Naive thymus-derived CD4-positive, alpha-beta T cell (primary cell): ENCODE results near the gene PIGN. TPM values are rescaled to one million over a fixed set of nuclear protein-coding genes. Genes with fewer than 3 reads are reported as not detected.

Source experiments
- ATAC-seq: fragments of 150-1000 bp; cut with Tn5 transposase; 2 replicates; pipeline ENCODE4 v1.10.0; 2021; ENCODE audit warnings: mild to moderate bottlenecking, moderate library complexity
- CTCF ChIA-PET: fragments of 350-600 bp; sonication (Branson Sonifier 250); formaldehyde crosslinking; loops from one replicate; lab custom pipeline; 2021; ENCODE audit warnings: antibody characterized with exemption; lab: Charles Lee
- POLR2A ChIA-PET: fragments of 350-600 bp; sonication (Branson Sonifier 250); formaldehyde crosslinking; loops from one replicate; lab custom pipeline; 2021; ENCODE audit warnings: antibody characterized with exemption, inconsistent platforms; lab: Charles Lee
- DNase-seq, 9 donors: peaks; one replicate each; pipeline versions ENCODE4 v3.0.0 to v3.0.0-alpha.2; 2020 to 2022; ENCODE audit warnings: mixed read lengths in 1 of 9
- H3K27ac ChIP-seq: one replicate; pipeline ENCODE4 v1.7.0; 2013; ENCODE audit warnings: mild to moderate bottlenecking, low read depth, low read length, moderate library complexity
- H3K27me3 ChIP-seq, 2 donors: one replicate each; pipeline ENCODE4 v1.7.0; 2013; ENCODE audit warnings: low read length in 2 of 2, mild to moderate bottlenecking in 2 of 2, moderate library complexity in 2 of 2; ENCODE audit not compliant: control insufficient read depth in 2 of 2, insufficient read depth in 2 of 2
- H3K36me3 ChIP-seq, 3 experiments: 1 replicate in 2 of 3; 2 replicates in 1 of 3; pipeline ENCODE4 v1.7.0; 2013; ENCODE audit warnings: low read length in 3 of 3, mild to moderate bottlenecking in 3 of 3, moderate library complexity in 1 of 3; ENCODE audit not compliant: insufficient read depth in 3 of 3, control insufficient read depth in 2 of 3
- H3K4me1 ChIP-seq, 2 donors: one replicate each; pipeline ENCODE4 v1.7.0; 2013; ENCODE audit warnings: low read length in 2 of 2, mild to moderate bottlenecking in 2 of 2, moderate library complexity in 1 of 2; ENCODE audit not compliant: control insufficient read depth in 2 of 2, insufficient read depth in 2 of 2
- H3K4me3 ChIP-seq: 2 replicates; pipeline ENCODE4 v1.7.0; 2013; ENCODE audit warnings: mild to moderate bottlenecking, low read length
- H3K9me3 ChIP-seq, 3 experiments: 1 replicate in 2 of 3; 2 replicates in 1 of 3; pipeline ENCODE4 v1.7.0; 2013; ENCODE audit warnings: low read length in 3 of 3; ENCODE audit not compliant: control insufficient read depth in 2 of 3
- H3K27ac Mint-ChIP-seq, 9 donors: one replicate each; pipeline ENCODE4 v1.8.0; 2020 to 2022; ENCODE audit warnings: mixed read lengths in 9 of 9, mild to moderate bottlenecking in 8 of 9, moderate library complexity in 5 of 9, inconsistent platforms in 2 of 9
- H3K27me3 Mint-ChIP-seq, 5 donors: one replicate each; pipeline ENCODE4 v1.8.0; 2021 to 2022; ENCODE audit warnings: mixed read lengths in 5 of 5, mild to moderate bottlenecking in 1 of 5
- H3K36me3 Mint-ChIP-seq, 5 donors: one replicate each; pipeline ENCODE4 v1.8.0; 2020 to 2022; ENCODE audit warnings: mixed read lengths in 5 of 5, mild to moderate bottlenecking in 3 of 5, inconsistent platforms in 1 of 5
- H3K4me1 Mint-ChIP-seq, 7 donors: one replicate each; pipeline ENCODE4 v1.8.0; 2020 to 2022; ENCODE audit warnings: mixed read lengths in 7 of 7, mild to moderate bottlenecking in 3 of 7, inconsistent platforms in 1 of 7
- H3K4me3 Mint-ChIP-seq, 10 donors: one replicate each; pipeline ENCODE4 v1.8.0; 2020 to 2022; ENCODE audit warnings: mild to moderate bottlenecking in 10 of 10, mixed read lengths in 10 of 10, moderate library complexity in 6 of 10, inconsistent platforms in 2 of 10
- H3K9me3 Mint-ChIP-seq, 11 donors: one replicate each; pipeline ENCODE4 v1.8.0; 2020 to 2022; ENCODE audit warnings: mixed read lengths in 11 of 11, mild to moderate bottlenecking in 4 of 11, inconsistent platforms in 1 of 11, moderate library complexity in 1 of 11
- intact Hi-C, 2 donors: fragments of 100-400 bp; cut with micrococcal nuclease; formaldehyde crosslinking; loops; one replicate each; pipeline ENCODE4 v1.15.1; 2023
- polyA plus RNA-seq, 2 donors: library from polyadenylated mRNA; unstranded; fragments of 300-500 nt; fragmentation: Illumina TruSeq; gene quantifications; one replicate each; pipeline ENCODE4 v1.2.3, GENCODE V29; 2021
- total RNA-seq, 6 experiments: library from RNA in 5 of 6; stranded (reverse) in 5 of 6; gene quantifications; 1 replicate in 5 of 6; 2 replicates in 1 of 6; pipeline ENCODE4 v1.2.3 and lab custom pipeline; 2021 to 2026

The PIGN gene
- total and polyA plus RNA-seq, 7 experiments from 2014 or later: 15.5 to 29.8 (median 21.4) TPM

DNA sequence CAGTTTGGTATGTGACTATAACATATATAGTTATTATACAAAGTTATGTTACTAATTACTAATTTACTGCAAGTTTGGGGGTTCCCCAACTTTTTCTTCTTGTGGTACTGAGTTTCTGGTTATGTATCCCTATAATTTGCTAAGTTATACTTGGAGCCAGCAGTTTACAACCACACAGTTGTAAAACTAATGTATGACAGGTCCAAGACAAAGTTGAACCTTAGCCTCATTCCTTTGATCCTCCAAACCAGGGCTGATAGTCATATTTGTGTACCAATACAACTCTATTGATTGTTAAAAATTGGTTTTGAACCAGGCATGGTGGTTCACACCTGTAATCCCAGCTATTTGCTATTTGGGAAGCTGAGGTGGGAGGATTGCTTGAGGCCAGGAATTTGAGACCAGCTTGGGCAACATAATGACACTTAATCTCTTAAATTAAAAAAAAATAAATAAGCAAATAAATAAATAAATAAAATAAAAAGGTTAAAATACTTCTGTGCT lies 24.5 kb upstream of the PIGN start:
- CTCF ChIA-PET: no interaction called here
- no peak for ATAC-seq
- H3K4me1 Mint-ChIP-seq: peaks cover 16 to 61% (median 54%) of the 10 kb centered on the region in 7 donors

DNA sequence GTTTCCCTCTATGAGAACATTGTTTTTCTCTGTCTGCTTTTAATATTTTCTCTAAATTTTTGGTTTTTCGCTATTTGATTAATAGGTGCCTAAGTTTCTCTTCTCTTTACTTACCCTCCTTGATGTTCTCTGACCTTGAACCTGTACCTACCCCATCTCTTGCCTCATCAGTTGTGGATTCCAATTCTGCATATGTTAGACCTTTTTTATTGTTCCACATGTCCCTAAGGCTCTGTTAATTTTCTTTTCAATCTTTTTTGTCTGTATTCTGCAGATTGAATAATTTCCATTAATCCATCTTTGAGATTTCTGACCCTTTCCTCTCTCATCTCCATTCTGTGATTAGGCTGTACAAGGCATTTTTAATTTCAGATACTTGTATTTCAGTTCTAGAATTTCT lies 23.3 kb upstream of the PIGN start:
- H3K4me1 ChIP-seq: no peaks in the 10 kb centered on the region
- intact Hi-C loops: no loop called here
- DNase-seq (no peak), ATAC-seq (no peak)
- no peak overlapping the region for H3K27ac Mint-ChIP-seq
- ChIA-PET CTCF (no interaction called here), POLR2A (no interaction called here)
- peak overlapping the region in 1 of 10 donors; percentile 10 for H3K4me3 Mint-ChIP-seq
- H3K9me3 ChIP-seq: no peaks in the 10 kb centered on the region
- no peak overlapping the region for H3K27ac ChIP-seq
- no peaks in the 10 kb centered on the region for H3K27me3 ChIP-seq
- no peaks in the 10 kb centered on the region for H3K27me3 Mint-ChIP-seq
- H3K9me3 Mint-ChIP-seq: peaks cover 0 to 4% (median 0%) of the 10 kb centered on the region in 11 donors
- H3K4me3 ChIP-seq: no peak overlapping the region
- peaks cover 16 to 66% (median 52%) of the 10 kb centered on the region in 7 donors for H3K4me1 Mint-ChIP-seq
- peaks cover 0 to 20% (median 0%) of the 10 kb centered on the region in 3 experiments for H3K36me3 ChIP-seq
- peaks cover 0 to 40% (median 29%) of the 10 kb centered on the region in 5 donors for H3K36me3 Mint-ChIP-seq

More for the DNA sequence above, 24.5 kb upstream of the PIGN start:
- Histone ChIP-seq H3K4me3 (no peak overlapping the region), H3K9me3 (no peaks in the 10 kb centered on the region), H3K27me3 (no peaks in the 10 kb centered on the region), H3K27ac (no peak overlapping the region), H3K36me3 (peaks cover 0 to 22% (median 0%) of the 10 kb centered on the region in 3 experiments), H3K4me1 (no peaks in the 10 kb centered on the region)
- POLR2A ChIA-PET: no interaction called here
- intact Hi-C loops: no loop called here
- Mint-ChIP-seq H3K9me3 (peaks cover 0 to 4% (median 0%) of the 10 kb centered on the region in 11 donors), H3K27ac (no peak overlapping the region), H3K36me3 (peaks cover 2 to 45% (median 30%) of the 10 kb centered on the region in 5 donors), H3K4me3 (no peak overlapping the region), H3K27me3 (no peaks in the 10 kb centered on the region)
- DNase-seq: no peak

DNA sequence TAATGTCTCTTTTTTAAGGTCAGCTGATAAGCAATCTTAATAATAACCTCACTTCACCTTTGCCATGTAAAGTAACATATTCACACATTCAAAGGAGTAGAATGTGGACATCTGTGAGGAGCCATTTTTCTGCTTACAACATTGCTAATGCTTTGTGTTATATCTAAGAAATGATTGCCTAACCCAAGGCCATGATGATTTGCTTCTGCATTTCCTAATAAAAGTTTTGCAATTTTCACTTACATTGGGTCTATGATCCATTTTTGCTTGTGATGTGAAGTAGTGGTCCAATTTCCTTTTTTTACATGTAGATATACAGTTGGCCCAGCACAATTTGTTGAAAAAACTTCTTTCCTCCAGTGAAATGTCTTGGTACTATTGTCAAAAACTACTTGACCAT lies 22.2 kb upstream of the PIGN start:
- Histone ChIP-seq H3K4me1 (no peaks in the 10 kb centered on the region), H3K36me3 (peaks cover 0 to 11% (median 0%) of the 10 kb centered on the region in 3 experiments), H3K27me3 (no peaks in the 10 kb centered on the region), H3K4me3 (no peak overlapping the region), H3K27ac (no peak overlapping the region), H3K9me3 (no peaks in the 10 kb centered on the region)
- intact Hi-C loops: no loop called here
- Mint-ChIP-seq H3K36me3 (peaks cover 0 to 35% (median 27%) of the 10 kb centered on the region in 5 donors), H3K27ac (no peak overlapping the region), H3K9me3 (peaks cover 0 to 4% (median 0%) of the 10 kb centered on the region in 11 donors), H3K4me1 (peaks cover 18 to 68% (median 59%) of the 10 kb centered on the region in 7 donors), H3K27me3 (no peaks in the 10 kb centered on the region), H3K4me3 (no peak overlapping the region)
- CTCF ChIA-PET: no interaction called here
- DNase-seq (no peak), ATAC-seq (peak; percentile 32)
- POLR2A ChIA-PET: no interaction called here

DNA sequence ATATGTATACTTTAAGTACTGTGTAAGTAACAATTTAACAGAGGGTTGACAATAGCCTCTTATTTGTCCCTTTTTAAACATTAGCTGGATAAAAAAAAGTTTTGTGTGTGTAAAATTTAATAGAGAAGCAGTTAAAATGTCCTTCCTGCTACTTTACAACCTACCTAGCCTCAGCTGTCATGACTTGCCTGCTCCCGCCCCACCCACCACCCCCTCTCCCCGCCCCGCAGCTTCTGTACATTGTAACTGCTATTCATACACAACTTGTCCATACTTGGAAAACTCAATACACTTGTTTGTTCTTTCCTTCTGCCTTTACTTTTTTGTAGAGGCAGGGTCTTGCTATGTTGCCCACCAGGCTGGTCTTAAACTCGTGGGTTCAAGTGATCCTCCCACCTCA lies 19.7 kb upstream of the PIGN start:
- Histone ChIP-seq H3K27ac (no peak overlapping the region), H3K9me3 (no peaks in the 10 kb centered on the region), H3K4me3 (no peak overlapping the region), H3K36me3 (no peaks in the 10 kb centered on the region), H3K4me1 (no peaks in the 10 kb centered on the region), H3K27me3 (no peaks in the 10 kb centered on the region)
- POLR2A ChIA-PET: interaction anchor here (0.6 kb wide), 1 partner anchor 14 kb away, joined by 5 read pairs; no protein-coding TSS in a partner anchor
- intact Hi-C loops: loop anchor here in 1 of 2 donors (2.0 kb wide), 1 partner anchor 20 kb away; the partner anchor contains the start of genes PIGN and RELCH
- ATAC-seq (no peak), DNase-seq (no peak)
- H3K4me1 Mint-ChIP-seq: peaks cover 18 to 76% (median 60%) of the 10 kb centered on the region in 7 donors
- H3K27ac Mint-ChIP-seq: no peak overlapping the region
- no peak overlapping the region for H3K4me3 Mint-ChIP-seq
- H3K27me3 Mint-ChIP-seq: no peaks in the 10 kb centered on the region
- peaks cover 0 to 25% (median 22%) of the 10 kb centered on the region in 5 donors for H3K36me3 Mint-ChIP-seq
- CTCF ChIA-PET: no interaction called here
- H3K9me3 Mint-ChIP-seq: peaks cover 0 to 4% (median 0%) of the 10 kb centered on the region in 11 donors

DNA sequence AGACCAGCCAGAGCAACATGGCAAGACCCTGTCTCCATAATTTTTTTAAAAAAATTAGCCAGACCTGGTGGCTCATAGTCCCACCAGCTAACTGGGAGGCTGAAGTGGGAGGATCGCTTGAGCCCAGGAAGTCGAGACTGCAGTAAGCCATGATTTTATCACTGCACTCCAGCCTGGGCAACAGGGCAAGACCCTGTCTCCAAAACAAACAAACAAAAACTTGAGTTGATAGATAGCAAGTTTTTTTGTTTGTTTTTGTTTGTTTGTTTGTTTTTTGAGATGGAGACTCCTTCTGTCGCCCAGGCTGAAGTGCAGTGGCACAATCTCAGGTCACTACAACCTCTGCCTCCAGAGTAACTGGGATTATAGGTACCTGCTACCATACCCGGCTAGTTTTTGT lies 19.0 kb upstream of the PIGN start:
- Mint-ChIP-seq H3K36me3 (peaks cover 0 to 25% (median 18%) of the 10 kb centered on the region in 5 donors), H3K27me3 (no peaks in the 10 kb centered on the region), H3K9me3 (peaks cover 0 to 4% (median 0%) of the 10 kb centered on the region in 11 donors), H3K27ac (no peak overlapping the region), H3K4me3 (no peak overlapping the region), H3K4me1 (peaks cover 18 to 72% (median 56%) of the 10 kb centered on the region in 7 donors)
- ChIA-PET CTCF (interaction anchor here (1.0 kb wide), 1 partner anchor 23 kb away, joined by 3 read pairs; no protein-coding TSS in a partner anchor), POLR2A (no interaction called here)
- Histone ChIP-seq H3K27ac (no peak overlapping the region), H3K36me3 (no peaks in the 10 kb centered on the region), H3K27me3 (no peaks in the 10 kb centered on the region), H3K4me3 (no peak overlapping the region), H3K9me3 (no peaks in the 10 kb centered on the region), H3K4me1 (no peaks in the 10 kb centered on the region)
- DNase-seq (no peak), ATAC-seq (no peak)
- intact Hi-C loops: loop anchor here in 1 of 2 donors (2.0 kb wide), 1 partner anchor 19 kb away; the partner anchor contains the start of genes PIGN and RELCH

DNA sequence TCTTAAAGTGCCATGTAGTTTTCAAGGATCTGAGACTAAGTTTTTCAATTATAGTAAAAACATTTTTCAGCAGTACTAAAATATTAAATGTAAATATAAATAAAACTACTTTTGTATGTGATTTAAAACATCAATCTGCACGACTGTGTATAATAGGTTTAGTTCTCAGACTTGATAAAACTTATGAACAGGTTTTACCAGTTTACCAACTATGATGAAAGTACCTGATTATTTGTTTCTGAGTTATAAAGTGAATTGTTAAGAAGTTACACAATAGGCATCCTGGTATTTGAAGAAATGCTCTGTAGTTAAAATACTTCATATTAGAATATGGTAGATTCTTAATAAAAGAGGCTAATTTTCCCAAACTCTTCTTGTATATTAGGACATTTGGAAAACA lies 15.0 kb upstream of the PIGN start:
- peaks cover 17 to 70% (median 57%) of the 10 kb centered on the region in 7 donors for H3K4me1 Mint-ChIP-seq
- ChIA-PET CTCF (no interaction called here), POLR2A (no interaction called here)
- no peaks in the 10 kb centered on the region for H3K27me3 Mint-ChIP-seq
- intact Hi-C loops: loop anchor here in 1 of 2 donors (2.0 kb wide), 1 partner anchor 15 kb away; no protein-coding TSS in a partner anchor
- ATAC-seq: no peak
- no peaks in the 10 kb centered on the region for H3K9me3 Mint-ChIP-seq
- no peak overlapping the region for H3K27ac ChIP-seq
- no peaks in the 10 kb centered on the region for H3K27me3 ChIP-seq
- H3K4me1 ChIP-seq: peaks cover 0 to 6% of the 10 kb centered on the region in 2 donors
- H3K36me3 Mint-ChIP-seq: peaks cover 0 to 4% (median 3%) of the 10 kb centered on the region in 5 donors
- H3K4me3 Mint-ChIP-seq: no peak overlapping the region
- no peaks in the 10 kb centered on the region for H3K9me3 ChIP-seq
- H3K27ac Mint-ChIP-seq: no peak overlapping the region
- H3K4me3 ChIP-seq: no peak overlapping the region
- no peak for DNase-seq
- H3K36me3 ChIP-seq: no peaks in the 10 kb centered on the region
